ENCODE measurements around the gene MIB2.
"Not testable (repeated sequence)": the region's sequence is repeated elsewhere in the genome, so short reads cannot be mapped to it uniquely, and the experiment has no call there.

The MIB2 gene

GRCh38 chr1:1615256-1616044 lies at the start of gene MIB2:
TSS of gene MIB2 (plus strand) at chr1:1615500. CDS start at chr1:1623453, 7,953 bp downstream.
- peak; percentile 93 to 98 for DNase-seq (ENCODE audit: low read depth in 2 of 2)

- no peak for DNase-seq (ENCODE audit: low read depth in 2 of 2)
Observed at GRCh38 chr1:1567152-1567875, 48.0 kb upstream of the MIB2 start.

- no peak for DNase-seq (ENCODE audit: low read depth in 2 of 2)
Observed at GRCh38 chr1:1567891-1568291, 47.4 kb upstream of the MIB2 start.

GRCh38 chr1:1569341-1569740 lies 46.0 kb upstream of the MIB2 start:
- DNase-seq (ENCODE audit: low read depth in 2 of 2), result no peak

- peak; percentile 28 to 39 for DNase-seq (ENCODE audit: low read depth in 2 of 2)
Observed at GRCh38 chr1:1573843-1574720, 41.2 kb upstream of the MIB2 start.

GRCh38 chr1:1574721-1575537 lies 40.4 kb upstream of the MIB2 start, which contains the start of gene SSU72:
TSS of gene SSU72 (minus strand) at chr1:1574863. CDS start at chr1:1574557, 306 bp downstream.
- DNase-seq (ENCODE audit: low read depth in 2 of 2), result peak; percentile 81 to 82

GRCh38 chr1:1577367-1578011 lies 37.8 kb upstream of the MIB2 start:
- DNase-seq (ENCODE audit: low read depth in 2 of 2), result no peak

GRCh38 chr1:1578371-1578940 lies 36.8 kb upstream of the MIB2 start:
- no peak for DNase-seq (ENCODE audit: low read depth in 2 of 2)

GRCh38 chr1:1582585-1583346 lies 32.5 kb upstream of the MIB2 start:
- no peak for DNase-seq (ENCODE audit: low read depth in 2 of 2)

GRCh38 chr1:1583347-1584010 lies 31.8 kb upstream of the MIB2 start:
- no peak for DNase-seq (ENCODE audit: low read depth in 2 of 2)

- DNase-seq (ENCODE audit: low read depth in 2 of 2), result no peak
Observed at GRCh38 chr1:1591452-1591851, 23.8 kb upstream of the MIB2 start.

- DNase-seq (ENCODE audit: low read depth in 2 of 2), result no peak
Observed at GRCh38 chr1:1593834-1594601, 21.3 kb upstream of the MIB2 start.

GRCh38 chr1:1594602-1595260 lies 20.6 kb upstream of the MIB2 start:
- no peak for DNase-seq (ENCODE audit: low read depth in 2 of 2)

GRCh38 chr1:1595341-1595740 lies 20.0 kb upstream of the MIB2 start:
- DNase-seq (ENCODE audit: low read depth in 2 of 2), result not testable (repeated sequence)

GRCh38 chr1:1596493-1597274 lies 18.6 kb upstream of the MIB2 start:
- DNase-seq (ENCODE audit: low read depth in 2 of 2), result no peak

- no peak for DNase-seq (ENCODE audit: low read depth in 2 of 2)
Observed at GRCh38 chr1:1597275-1597930, 17.9 kb upstream of the MIB2 start.
